Activated CD4-positive, alpha-beta T cell treated with anti-CD3 and anti-CD28 coated beads, Interleukin-2, Interleukin-4, amounts not matched to agents 100 ng/mL and 50 ng/mL, durations not matched to agents 16 hours and 8 hours (primary cell): ENCODE measurements around the gene AGTRAP.

Experiments
- DNase-seq: peaks from one replicate; pipeline ENCODE4 v3.0.0-alpha.2; 2020; ENCODE audit warnings: low spot score

AGTRAP gene

GRCh38 chr1:11784993-11785769, 49.2 kb downstream of the AGTRAP start:
- peak; percentile 37 for DNase-seq

GRCh38 chr1:11786168-11786567, 50.2 kb downstream of the AGTRAP start:
- DNase-seq = no peak

GRCh38 chr1:11787251-11787803, 51.4 kb downstream of the AGTRAP start:
- no peak for DNase-seq

- DNase-seq = no peak
These were observed 52.0 kb downstream of the AGTRAP start for GRCh38 chr1:11787804-11788436.

- DNase-seq = no peak
These were observed 52.7 kb downstream of the AGTRAP start for GRCh38 chr1:11788549-11789053.

- DNase-seq = no peak
These were observed 53.5 kb downstream of the AGTRAP start for GRCh38 chr1:11789126-11790067.

GRCh38 chr1:11790101-11790879, 54.4 kb downstream of the AGTRAP start:
- DNase-seq = no peak

GRCh38 chr1:11790880-11791715, 55.2 kb downstream of the AGTRAP start:
- no peak for DNase-seq

- no peak for DNase-seq
These were observed 56.2 kb downstream of the AGTRAP start for GRCh38 chr1:11792106-11792505.

GRCh38 chr1:11793819-11794218, 57.9 kb downstream of the AGTRAP start:
- no peak for DNase-seq

- no peak for DNase-seq
These were observed 58.7 kb downstream of the AGTRAP start for GRCh38 chr1:11794446-11795237.

GRCh38 chr1:11795238-11795890, 59.4 kb downstream of the AGTRAP start:
- DNase-seq = no peak

- no peak for DNase-seq
These were observed 60.3 kb downstream of the AGTRAP start for GRCh38 chr1:11796036-11796828.

- DNase-seq = no peak
These were observed 61.7 kb downstream of the AGTRAP start for GRCh38 chr1:11797525-11798216.

GRCh38 chr1:11799099-11799498, 63.2 kb downstream of the AGTRAP start:
- no peak for DNase-seq

- DNase-seq = no peak
These were observed 64.0 kb downstream of the AGTRAP start for GRCh38 chr1:11799896-11800295.

- DNase-seq = no peak
These were observed 64.4 kb downstream of the AGTRAP start for GRCh38 chr1:11800391-11800755.
